Fibroblast of skin of right biceps (primary cell): Measurements from ENCODE around the gene COL6A2.

ENCODE experiments used
- DNase-seq: peaks from one replicate; pipeline ENCODE4 v3.0.0-alpha.2; 2013

The COL6A2 gene

GRCh38 chr21:46145840-46146691, 48.2 kb downstream of the COL6A2 start:
- DNase-seq: no peak

GRCh38 chr21:46146856-46147255, 48.9 kb downstream of the COL6A2 start:
- DNase-seq: no peak

- DNase-seq: peak; percentile 20
Observed at GRCh38 chr21:46147429-46147828, 49.5 kb downstream of the COL6A2 start.

- DNase-seq: no peak
Observed at GRCh38 chr21:46148106-46148505, 50.2 kb downstream of the COL6A2 start.

GRCh38 chr21:46149205-46149901, 51.4 kb downstream of the COL6A2 start:
- no peak for DNase-seq

- no peak for DNase-seq
Observed at GRCh38 chr21:46150073-46150472, 52.2 kb downstream of the COL6A2 start.

GRCh38 chr21:46150491-46151121, 52.7 kb downstream of the COL6A2 start:
- DNase-seq: no peak

GRCh38 chr21:46151261-46151988, 53.5 kb downstream of the COL6A2 start:
- DNase-seq: no peak

GRCh38 chr21:46151989-46152926, 54.3 kb downstream of the COL6A2 start:
- no peak for DNase-seq

GRCh38 chr21:46152927-46153246, 55.0 kb downstream of the COL6A2 start:
- DNase-seq: no peak

- peak; percentile 52 for DNase-seq
Observed at GRCh38 chr21:46153247-46154154, 55.6 kb downstream of the COL6A2 start.

GRCh38 chr21:46154155-46154954, 56.4 kb downstream of the COL6A2 start:
- no peak for DNase-seq

- no peak for DNase-seq
Observed at GRCh38 chr21:46154955-46155513, 57.1 kb downstream of the COL6A2 start.

GRCh38 chr21:46155514-46156377, 57.8 kb downstream of the COL6A2 start, which contains the start of gene FTCD:
FTCD (minus strand) TSS chr21:46155579; CDS start chr21:46155523, 56 bp downstream.
- no peak for DNase-seq

- no peak for DNase-seq
Observed at GRCh38 chr21:46156378-46156645, 58.4 kb downstream of the COL6A2 start.

- DNase-seq: no peak
Observed at GRCh38 chr21:46156678-46157077, 58.8 kb downstream of the COL6A2 start.

- no peak for DNase-seq
Observed at GRCh38 chr21:46157396-46157986, 59.6 kb downstream of the COL6A2 start.

- DNase-seq: no peak
Observed at GRCh38 chr21:46157987-46158451, 60.1 kb downstream of the COL6A2 start.
